GM23338 (cell line): ENCODE measurements around the gene ATPAF1.

ENCODE experiments used
- CTCF ChIP-seq, 2 experiments: fragments of 200-600 bp in 1 of 2; sonication (generic) in 1 of 2; conservative IDR thresholded peaks; 2 replicates each; pipeline versions ENCODE4 v1.5.1 to v1.6.1; 2016 to 2017; ENCODE audit warnings: antibody characterized with exemption in 2 of 2, low read depth in 2 of 2, mild to moderate bottlenecking in 2 of 2, moderate library complexity in 1 of 2
- EZH2 ChIP-seq: fragments of 200-600 bp; sonication (generic); IDR thresholded peaks from one replicate; pipeline ENCODE4 v1.8.0; 2017; ENCODE audit warnings: antibody characterized with exemption, mild to moderate bottlenecking, low read depth; ENCODE audit not compliant: unreplicated experiment
- EZH2phosphoT487 ChIP-seq: fragments of 200-600 bp; sonication (generic); IDR thresholded peaks from one replicate; pipeline ENCODE4 v1.8.1; 2018; ENCODE audit warnings: antibody characterized with exemption; ENCODE audit not compliant: unreplicated experiment
- POLR2AphosphoS5 ChIP-seq: IDR thresholded peaks from 2 replicates; pipeline ENCODE4 v1.6.1; 2016; ENCODE audit warnings: antibody characterized with exemption, low read depth
- STAT1 ChIP-seq: IDR thresholded peaks from one replicate; pipeline ENCODE4 v1.6.1; 2016; ENCODE audit warnings: antibody characterized with exemption; ENCODE audit not compliant: unreplicated experiment
- TF ChIP-seq, protein P1 (sequence below): IDR thresholded peaks from one replicate; pipeline ENCODE4 v1.6.1; 2018; ENCODE audit warnings: antibody characterized with exemption; ENCODE audit not compliant: unreplicated experiment

DNA sequence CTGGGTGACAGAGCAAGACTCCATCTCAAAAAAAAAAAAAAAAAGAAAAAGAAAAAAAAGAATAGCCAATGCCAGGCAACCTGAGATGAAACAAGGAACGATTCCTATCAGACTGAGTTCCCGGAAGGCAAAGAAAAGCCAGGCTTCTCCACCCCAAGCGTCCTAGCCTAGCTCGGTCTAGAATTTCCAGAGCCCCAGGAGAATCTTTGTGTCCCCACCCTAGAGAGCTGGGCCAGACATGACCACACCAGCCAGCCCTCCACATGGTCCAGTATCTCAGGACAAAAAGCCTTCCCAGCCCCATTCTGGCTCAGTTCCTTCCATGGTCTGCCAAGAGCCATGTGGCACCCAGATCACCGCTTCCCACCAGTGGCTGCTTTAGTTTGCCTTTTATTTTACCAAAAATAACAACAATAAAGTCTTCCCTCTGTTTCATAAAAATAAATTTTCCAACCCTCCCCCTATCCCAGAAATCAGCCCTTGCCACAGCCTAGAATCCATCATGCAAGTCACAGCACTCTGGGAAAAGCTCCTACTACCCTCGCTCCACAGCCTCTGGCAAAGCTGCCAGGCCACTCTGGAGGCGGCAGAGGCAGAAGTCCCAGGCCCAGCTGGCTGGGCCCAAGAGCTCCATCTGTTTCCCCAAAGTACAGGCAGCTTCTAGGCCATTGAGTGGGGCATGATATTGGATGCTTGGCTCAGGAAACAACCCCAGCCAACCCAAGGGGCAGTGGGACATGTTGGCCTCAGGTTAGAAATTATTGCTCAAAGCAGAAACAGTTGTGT is 60.6 kb downstream of the ATPAF1 start:
- TF ChIP-seq STAT1 (no peak), CTCF (conservative IDR thresholded peaks at IDR 0.05; ENCODE audit: low read depth in 2 of 2) (no peak), EZH2 (no peak), EZH2phosphoT487 (no peak), POLR2AphosphoS5 (no peak)
- TF ChIP-seq, protein P1, sequence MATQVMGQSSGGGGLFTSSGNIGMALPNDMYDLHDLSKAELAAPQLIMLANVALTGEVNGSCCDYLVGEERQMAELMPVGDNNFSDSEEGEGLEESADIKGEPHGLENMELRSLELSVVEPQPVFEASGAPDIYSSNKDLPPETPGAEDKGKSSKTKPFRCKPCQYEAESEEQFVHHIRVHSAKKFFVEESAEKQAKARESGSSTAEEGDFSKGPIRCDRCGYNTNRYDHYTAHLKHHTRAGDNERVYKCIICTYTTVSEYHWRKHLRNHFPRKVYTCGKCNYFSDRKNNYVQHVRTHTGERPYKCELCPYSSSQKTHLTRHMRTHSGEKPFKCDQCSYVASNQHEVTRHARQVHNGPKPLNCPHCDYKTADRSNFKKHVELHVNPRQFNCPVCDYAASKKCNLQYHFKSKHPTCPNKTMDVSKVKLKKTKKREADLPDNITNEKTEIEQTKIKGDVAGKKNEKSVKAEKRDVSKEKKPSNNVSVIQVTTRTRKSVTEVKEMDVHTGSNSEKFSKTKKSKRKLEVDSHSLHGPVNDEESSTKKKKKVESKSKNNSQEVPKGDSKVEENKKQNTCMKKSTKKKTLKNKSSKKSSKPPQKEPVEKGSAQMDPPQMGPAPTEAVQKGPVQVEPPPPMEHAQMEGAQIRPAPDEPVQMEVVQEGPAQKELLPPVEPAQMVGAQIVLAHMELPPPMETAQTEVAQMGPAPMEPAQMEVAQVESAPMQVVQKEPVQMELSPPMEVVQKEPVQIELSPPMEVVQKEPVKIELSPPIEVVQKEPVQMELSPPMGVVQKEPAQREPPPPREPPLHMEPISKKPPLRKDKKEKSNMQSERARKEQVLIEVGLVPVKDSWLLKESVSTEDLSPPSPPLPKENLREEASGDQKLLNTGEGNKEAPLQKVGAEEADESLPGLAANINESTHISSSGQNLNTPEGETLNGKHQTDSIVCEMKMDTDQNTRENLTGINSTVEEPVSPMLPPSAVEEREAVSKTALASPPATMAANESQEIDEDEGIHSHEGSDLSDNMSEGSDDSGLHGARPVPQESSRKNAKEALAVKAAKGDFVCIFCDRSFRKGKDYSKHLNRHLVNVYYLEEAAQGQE = no peak
